Heart right ventricle (tissue), 16 donors: ENCODE measurements around the gene DGKI. TPM values are rescaled to one million over a fixed set of nuclear protein-coding genes. Genes with fewer than 3 reads are reported as not detected.

Experiments
- ATAC-seq, 8 donors: fragments of 200-7000 bp; cut with Tn5 transposase; one replicate each; pipeline ENCODE4 v1.9.1; 2020; ENCODE audit warnings: mild to moderate bottlenecking in 8 of 8, moderate library complexity in 8 of 8, moderate number of reproducible peaks in 1 of 8
- DNase-seq, 2 donors: peaks; one replicate each; pipeline ENCODE4 v3.0.0-alpha.2; 2020
- H3K27ac ChIP-seq, 10 donors: fragments of 200-600 bp; sonication (generic) in 2 of 10; one replicate each; pipeline versions ENCODE4 v1.5.0 to v1.8.0; 2020 to 2022; ENCODE audit warnings: mild to moderate bottlenecking in 3 of 10
- H3K27me3 ChIP-seq, 7 donors: fragments of 200-600 bp; one replicate each; pipeline ENCODE4 v1.8.0; 2021 to 2022; ENCODE audit warnings: mild to moderate bottlenecking in 2 of 7
- H3K36me3 ChIP-seq, 9 donors: fragments of 200-600 bp; sonication (generic) in 1 of 9; one replicate each; pipeline versions ENCODE4 v1.5.0 to v1.8.0; 2020 to 2022; ENCODE audit warnings: mild to moderate bottlenecking in 2 of 9
- H3K4me1 ChIP-seq, 9 donors: fragments of 200-600 bp; sonication (generic) in 1 of 9; one replicate each; pipeline versions ENCODE4 v1.5.0 to v1.8.0; 2020 to 2022; ENCODE audit warnings: mild to moderate bottlenecking in 4 of 9
- H3K4me3 ChIP-seq, 10 donors: fragments of 200-600 bp; sonication (generic) in 2 of 10; one replicate each; pipeline versions ENCODE4 v1.5.0 to v1.8.0; 2020 to 2022; ENCODE audit warnings: mild to moderate bottlenecking in 7 of 10, moderate library complexity in 2 of 10
- H3K9me3 ChIP-seq, 11 donors: fragments of 200-600 bp in 10 of 11; sonication (generic) in 2 of 11; one replicate each; pipeline versions ENCODE4 v1.5.0 to v1.8.0; 2013 to 2022; ENCODE audit warnings: mild to moderate bottlenecking in 2 of 11, control low read depth in 1 of 11, moderate library complexity in 1 of 11
- CTCF ChIP-seq, 9 donors: fragments of 200-600 bp; sonication (generic) in 2 of 9; IDR thresholded peaks; one replicate each; pipeline versions ENCODE4 v1.5.0 to v1.8.0; 2021 to 2022; ENCODE audit warnings: antibody characterized with exemption in 9 of 9, mild to moderate bottlenecking in 5 of 9, moderate library complexity in 1 of 9
- WGBS, 2 donors: extraction: QIAGEN DNeasy Blood & Tissue Kit; methylation state at CpG; one replicate each; pipeline ENCODE4 v1.1.7; 2013; ENCODE audit warnings: inconsistent platforms in 1 of 2; 5-methylcytosine and 5-hydroxymethylcytosine counted together
- intact Hi-C, 10 donors: fragments of 100-400 bp; cut with DNase I; formaldehyde crosslinking; loops; one replicate each; pipeline versions ENCODE4 v1.11.1 to v1.14.2; 2022
- polyA plus RNA-seq, 2 donors: library from polyadenylated mRNA; stranded (reverse); fragments of 200-250 nt; gene quantifications; one replicate each; pipeline ENCODE4 v1.2.3, GENCODE V29; 2013
- total RNA-seq, 10 donors: library from RNA; stranded (reverse); fragmentation: NEBNext Ultra II Directional in 3 of 10; extraction: Animal tissue kit (Norgen Biotek cat#: 25700) in 3 of 10; gene quantifications; one replicate each; pipeline versions ENCODE4 v1.2.1 to v1.2.4, GENCODE V29; 2021 to 2023
- donor health status: Arrhythmogenic right ventricular cardiomyopathy.
- donor health status: ischemic (EF 13 %, LVEDD 7.1; RV severe dilation, severe dysfunction).
- donor health status: healthy with polysubstance abuse.
- donor health status: DM: no; HTN: yes; CAD: no.
- donor health status: DM: no; HTN: no; CAD: no.
- donor health status: ischemic (EF 25% LVEDD 6.9; RV normal size, moderate dysfunction).
- donor health status: ischemic (EF 25% LVEDD 5.7; RV mildly dilated, moderate dysfunction).
- donor health status: healthy.
- donor health status: DM: yes; HTN: yes; CAD: no.
- donor health status: Ischemic cardiomyopathy.
- donor health status: ischemic (EF 35%, LVEDD 5.7; RV mildly dilated, moderate dysfunction).
- donor health status: nonischemic (EF 11% LVEDD 7.7; RV severe dilation, severe dysfunction).
- donor health status: DM: yes; HTN: yes; CAD: no.
- donor health status: PGD.
- donor health status: ischemic (EF 29% LVEDD 5.4; RV normal size, mild dysfunction).
- donor health status: nonischemic (EF 23%, LVEDD 6.1; RV moderate dilation, normal function).

The DGKI gene
- total and polyA plus RNA-seq, 12 donors = 0.16 to 2.6 (median 1.2) TPM

GRCh38 chr7:137844677-137845425 is 1.9 kb downstream of the DGKI start:
- peaks cover 0 to 66% (median 32%) of the 10 kb centered on the region in 7 donors for H3K27me3 ChIP-seq
- no peak overlapping the region for H3K27ac ChIP-seq
- no peak for TF ChIP-seq CTCF (IDR thresholded peaks at IDR 0.05)
- WGBS, 2 donors = 89 to 91% methylated on average over 8 of the region's 8 CpGs
- peaks cover 0 to 11% (median 9%) of the 10 kb centered on the region in 9 donors for H3K4me1 ChIP-seq
- intact Hi-C loops = no loop called here
- DNase-seq = no peak
- ATAC-seq = no peak
- H3K9me3 ChIP-seq = no peaks in the 10 kb centered on the region
- H3K4me3 ChIP-seq = no peak overlapping the region
- no peaks in the 10 kb centered on the region for H3K36me3 ChIP-seq

- 79% methylated on average over 6 of the region's 6 CpGs for WGBS, 2 donors
- Histone ChIP-seq H3K4me1 (no peaks in the 10 kb centered on the region), H3K27me3 (peaks cover 0 to 30% (median 14%) of the 10 kb centered on the region in 7 donors), H3K9me3 (no peaks in the 10 kb centered on the region), H3K27ac (no peak overlapping the region), H3K4me3 (no peak overlapping the region), H3K36me3 (no peaks in the 10 kb centered on the region)
- TF ChIP-seq CTCF (IDR thresholded peaks at IDR 0.05) = no peak
- ATAC-seq (no peak), DNase-seq (no peak)
- intact Hi-C loops = loop anchor here in 1 of 10 donors (10.0 kb wide), 1 partner anchor 195 kb away; no protein-coding TSS in a partner anchor
These were observed 6.6 kb downstream of the DGKI start for GRCh38 chr7:137839903-137840779.

- intact Hi-C loops = loop anchor here in 1 of 10 donors (10.0 kb wide), 1 partner anchor 194 kb away; no protein-coding TSS in a partner anchor
- no peaks in the 10 kb centered on the region for H3K4me1 ChIP-seq
- 77 to 79% methylated on average over 7 of the region's 7 CpGs for WGBS, 2 donors
- ATAC-seq = no peak
- TF ChIP-seq CTCF (IDR thresholded peaks at IDR 0.05) = no peak
- H3K9me3 ChIP-seq = peaks cover 0 to 1% (median 0%) of the 10 kb centered on the region in 11 donors
- DNase-seq = no peak
- no peaks in the 10 kb centered on the region for H3K36me3 ChIP-seq
- H3K27me3 ChIP-seq = peaks cover 0 to 17% (median under 1%) of the 10 kb centered on the region in 7 donors
- H3K27ac ChIP-seq = no peak overlapping the region
- no peak overlapping the region for H3K4me3 ChIP-seq
These were observed 8.0 kb downstream of the DGKI start for GRCh38 chr7:137838706-137839315.

GRCh38 chr7:137836541-137836940 is 10.2 kb downstream of the DGKI start:
- H3K27ac ChIP-seq = no peak overlapping the region
- no peak for ATAC-seq
- no peaks in the 10 kb centered on the region for H3K4me1 ChIP-seq
- no peak for TF ChIP-seq CTCF (IDR thresholded peaks at IDR 0.05)
- H3K4me3 ChIP-seq = no peak overlapping the region
- no peak for DNase-seq
- WGBS, 2 donors = 51 to 93% methylated on average over 1 of the region's 1 CpG
- H3K27me3 ChIP-seq = peaks cover 0 to under 1% (median 0%) of the 10 kb centered on the region in 7 donors
- no peaks in the 10 kb centered on the region for H3K36me3 ChIP-seq
- peaks cover 0 to 21% (median 9%) of the 10 kb centered on the region in 11 donors for H3K9me3 ChIP-seq
- intact Hi-C loops = loop anchor here in 1 of 10 donors (10.0 kb wide), 1 partner anchor 192 kb away; no protein-coding TSS in a partner anchor
